ENCODE results near the gene NEDD9.
A peak's percentile ranks its signal among the peaks of the same experiment; 100 is the strongest.

NEDD9 gene

GRCh38 chr6:11232193-11232769 is at the start of gene NEDD9:
TSS of gene NEDD9 (minus strand) at chr6:11232668. CDS start at chr6:11232515, 153 bp downstream.
- peak within 1 kb of the TSS; percentile 87 for H3K27ac ChIP-seq (ENCODE audit: low read depth, low read length)
- H3K27me3 ChIP-seq (ENCODE audit: control insufficient read depth, insufficient read depth, low read length), result no peaks in the 10 kb centered on the region
- no peaks in the 10 kb centered on the region for H3K36me3 ChIP-seq (ENCODE audit: control insufficient read depth, insufficient read depth, low read length)

GRCh38 chr6:11282245-11282644 is 49.8 kb upstream of the NEDD9 start:
- no peak overlapping the region for H3K27ac ChIP-seq (ENCODE audit: low read depth, low read length)
- peak overlapping the region; percentile 18 for H3K4me3 ChIP-seq (ENCODE audit: low read length)
- H3K36me3 ChIP-seq (ENCODE audit: control insufficient read depth, insufficient read depth, low read length), result no peaks in the 10 kb centered on the region
- no peaks in the 10 kb centered on the region for H3K27me3 ChIP-seq (ENCODE audit: control insufficient read depth, insufficient read depth, low read length)
- H3K9ac ChIP-seq (ENCODE audit: low read length), result no peak overlapping the region
- no peaks in the 10 kb centered on the region for H3K4me1 ChIP-seq (ENCODE audit: control insufficient read depth, insufficient read depth, low read length)

More at GRCh38 chr6:11232193-11232769, at the start of gene NEDD9:
- peak within 1 kb of the TSS; percentile 89 for H3K4me3 ChIP-seq (ENCODE audit: low read length)
- peak within 1 kb of the TSS; percentile 84 for H3K9ac ChIP-seq (ENCODE audit: low read length)
- peaks cover 13% of the 10 kb centered on the region for H3K4me1 ChIP-seq (ENCODE audit: control insufficient read depth, insufficient read depth, low read length)

GRCh38 chr6:11280394-11280793 is 47.9 kb upstream of the NEDD9 start:
- Histone ChIP-seq H3K4me3 (ENCODE audit: low read length) (no peak overlapping the region), H3K9ac (ENCODE audit: low read length) (no peak overlapping the region), H3K27ac (ENCODE audit: low read depth, low read length) (no peak overlapping the region), H3K4me1 (ENCODE audit: control insufficient read depth, insufficient read depth, low read length) (no peaks in the 10 kb centered on the region), H3K27me3 (ENCODE audit: control insufficient read depth, insufficient read depth, low read length) (no peaks in the 10 kb centered on the region), H3K36me3 (ENCODE audit: control insufficient read depth, insufficient read depth, low read length) (no peaks in the 10 kb centered on the region)

GRCh38 chr6:11279284-11279689 is 46.8 kb upstream of the NEDD9 start:
- Histone ChIP-seq H3K36me3 (ENCODE audit: control insufficient read depth, insufficient read depth, low read length) (no peaks in the 10 kb centered on the region), H3K4me3 (ENCODE audit: low read length) (no peak overlapping the region), H3K27ac (ENCODE audit: low read depth, low read length) (no peak overlapping the region), H3K27me3 (ENCODE audit: control insufficient read depth, insufficient read depth, low read length) (no peaks in the 10 kb centered on the region), H3K9ac (ENCODE audit: low read length) (no peak overlapping the region), H3K4me1 (ENCODE audit: control insufficient read depth, insufficient read depth, low read length) (no peaks in the 10 kb centered on the region)

GRCh38 chr6:11278207-11278559 is 45.7 kb upstream of the NEDD9 start:
- H3K4me1 ChIP-seq (ENCODE audit: control insufficient read depth, insufficient read depth, low read length), result no peaks in the 10 kb centered on the region
- H3K27ac ChIP-seq (ENCODE audit: low read depth, low read length), result no peak overlapping the region

GRCh38 chr6:11277275-11278206 is 45.1 kb upstream of the NEDD9 start:
- Histone ChIP-seq H3K4me1 (ENCODE audit: control insufficient read depth, insufficient read depth, low read length) (no peaks in the 10 kb centered on the region), H3K4me3 (ENCODE audit: low read length) (no peak overlapping the region), H3K27ac (ENCODE audit: low read depth, low read length) (no peak overlapping the region), H3K36me3 (ENCODE audit: control insufficient read depth, insufficient read depth, low read length) (no peaks in the 10 kb centered on the region), H3K27me3 (ENCODE audit: control insufficient read depth, insufficient read depth, low read length) (no peaks in the 10 kb centered on the region), H3K9ac (ENCODE audit: low read length) (no peak overlapping the region)

More at GRCh38 chr6:11278207-11278559, 45.7 kb upstream of the NEDD9 start:
- Histone ChIP-seq H3K27me3 (ENCODE audit: control insufficient read depth, insufficient read depth, low read length) (no peaks in the 10 kb centered on the region), H3K9ac (ENCODE audit: low read length) (no peak overlapping the region), H3K36me3 (ENCODE audit: control insufficient read depth, insufficient read depth, low read length) (no peaks in the 10 kb centered on the region), H3K4me3 (ENCODE audit: low read length) (no peak overlapping the region)

- no peak overlapping the region for H3K27ac ChIP-seq (ENCODE audit: low read depth, low read length)
- no peak overlapping the region for H3K9ac ChIP-seq (ENCODE audit: low read length)
- no peaks in the 10 kb centered on the region for H3K27me3 ChIP-seq (ENCODE audit: control insufficient read depth, insufficient read depth, low read length)
- H3K4me3 ChIP-seq (ENCODE audit: low read length), result no peak overlapping the region
- no peaks in the 10 kb centered on the region for H3K4me1 ChIP-seq (ENCODE audit: control insufficient read depth, insufficient read depth, low read length)
- H3K36me3 ChIP-seq (ENCODE audit: control insufficient read depth, insufficient read depth, low read length), result no peaks in the 10 kb centered on the region
Observed at GRCh38 chr6:11276911-11277274, 44.4 kb upstream of the NEDD9 start.

- Histone ChIP-seq H3K9ac (ENCODE audit: low read length) (no peak overlapping the region), H3K27ac (ENCODE audit: low read depth, low read length) (no peak overlapping the region), H3K4me1 (ENCODE audit: control insufficient read depth, insufficient read depth, low read length) (no peaks in the 10 kb centered on the region), H3K36me3 (ENCODE audit: control insufficient read depth, insufficient read depth, low read length) (no peaks in the 10 kb centered on the region), H3K27me3 (ENCODE audit: control insufficient read depth, insufficient read depth, low read length) (no peaks in the 10 kb centered on the region), H3K4me3 (ENCODE audit: low read length) (no peak overlapping the region)
Observed at GRCh38 chr6:11276228-11276627, 43.8 kb upstream of the NEDD9 start.

- H3K27me3 ChIP-seq (ENCODE audit: control insufficient read depth, insufficient read depth, low read length), result no peaks in the 10 kb centered on the region
- H3K9ac ChIP-seq (ENCODE audit: low read length), result no peak overlapping the region
- H3K27ac ChIP-seq (ENCODE audit: low read depth, low read length), result no peak overlapping the region
- no peaks in the 10 kb centered on the region for H3K4me1 ChIP-seq (ENCODE audit: control insufficient read depth, insufficient read depth, low read length)
- no peak overlapping the region for H3K4me3 ChIP-seq (ENCODE audit: low read length)
- no peaks in the 10 kb centered on the region for H3K36me3 ChIP-seq (ENCODE audit: control insufficient read depth, insufficient read depth, low read length)
Observed at GRCh38 chr6:11275598-11275997, 43.1 kb upstream of the NEDD9 start.

GRCh38 chr6:11273406-11274065 is 41.1 kb upstream of the NEDD9 start:
- H3K36me3 ChIP-seq (ENCODE audit: control insufficient read depth, insufficient read depth, low read length), result no peaks in the 10 kb centered on the region
- H3K9ac ChIP-seq (ENCODE audit: low read length), result no peak overlapping the region
- H3K27me3 ChIP-seq (ENCODE audit: control insufficient read depth, insufficient read depth, low read length), result no peaks in the 10 kb centered on the region
- H3K4me3 ChIP-seq (ENCODE audit: low read length), result no peak overlapping the region
- no peak overlapping the region for H3K27ac ChIP-seq (ENCODE audit: low read depth, low read length)
- no peaks in the 10 kb centered on the region for H3K4me1 ChIP-seq (ENCODE audit: control insufficient read depth, insufficient read depth, low read length)

GRCh38 chr6:11272491-11273192 is 40.2 kb upstream of the NEDD9 start:
- peak overlapping the region; percentile 35 for H3K4me3 ChIP-seq (ENCODE audit: low read length)
- H3K27me3 ChIP-seq (ENCODE audit: control insufficient read depth, insufficient read depth, low read length), result no peaks in the 10 kb centered on the region
- no peak overlapping the region for H3K27ac ChIP-seq (ENCODE audit: low read depth, low read length)
- H3K9ac ChIP-seq (ENCODE audit: low read length), result no peak overlapping the region
- no peaks in the 10 kb centered on the region for H3K36me3 ChIP-seq (ENCODE audit: control insufficient read depth, insufficient read depth, low read length)
- no peaks in the 10 kb centered on the region for H3K4me1 ChIP-seq (ENCODE audit: control insufficient read depth, insufficient read depth, low read length)

Measured in rectal smooth muscle tissue (tissue), 1 donor.